WTC11 (cell line): ENCODE measurements around the gene TYRO3.

ENCODE experiments used
- ATF1 ChIP-seq: sonication (generic); formaldehyde crosslinking; IDR thresholded peaks from 2 replicates; pipeline ENCODE4 v1.8.1; 2023; ENCODE audit warnings: mild to moderate bottlenecking, moderate library complexity, missing genetic modification reagents
- ATF2 ChIP-seq: sonication (generic); formaldehyde crosslinking; IDR thresholded peaks from 2 replicates; pipeline ENCODE4 v1.8.1; 2022; ENCODE audit warnings: low read depth, missing genetic modification reagents, borderline replicate concordance
- CBFB ChIP-seq: sonication (generic); formaldehyde crosslinking; IDR thresholded peaks from 2 replicates; pipeline ENCODE4 v1.8.1; 2022; ENCODE audit warnings: mild to moderate bottlenecking, low read depth, missing genetic modification reagents
- JAZF1 ChIP-seq: fragments of 250-450 bp; sonication (Bioruptor Pico); IDR thresholded peaks from 2 replicates; pipeline ENCODE4 v1.9.0; 2021; ENCODE audit warnings: moderate library complexity, mild to moderate bottlenecking, inconsistent platforms
- RELA ChIP-seq: sonication (generic); formaldehyde crosslinking; IDR thresholded peaks from 2 replicates; pipeline ENCODE4 v1.8.1; 2022; ENCODE audit warnings: missing genetic modification reagents, mild to moderate bottlenecking, borderline replicate concordance
- SP1 ChIP-seq: sonication (generic); formaldehyde crosslinking; conservative IDR thresholded peaks from 2 replicates; pipeline ENCODE4 v1.8.1; 2022; ENCODE audit warnings: missing genetic modification reagents
- ZNF317 ChIP-seq: sonication (generic); formaldehyde crosslinking; IDR thresholded peaks from 2 replicates; pipeline ENCODE4 v1.8.1; 2023; ENCODE audit warnings: low read depth, mild to moderate bottlenecking, moderate library complexity, missing genetic modification reagents, borderline replicate concordance
- TF ChIP-seq, protein P1 (sequence below): fragments of 200-600 bp; IDR thresholded peaks from 2 replicates; pipeline ENCODE4 v1.8.0; 2022; ENCODE audit warnings: antibody characterized with exemption
- TF ChIP-seq, protein P2 (sequence below): fragments of 250-450 bp; sonication (Bioruptor Pico); IDR thresholded peaks from 2 replicates; pipeline ENCODE4 v2.1.2; 2022; ENCODE audit warnings: mild to moderate bottlenecking, moderate library complexity
- TF ChIP-seq, protein P3 (sequence below): sonication (generic); formaldehyde crosslinking; IDR thresholded peaks from 2 replicates; pipeline ENCODE4 v1.8.1; 2022; ENCODE audit warnings: low read depth, mild to moderate bottlenecking, moderate library complexity, missing genetic modification reagents, borderline replicate concordance
- TF ChIP-seq, protein P4 (sequence below): sonication (generic); formaldehyde crosslinking; IDR thresholded peaks from 2 replicates; pipeline ENCODE4 v1.8.0; 2022; ENCODE audit warnings: missing genetic modification reagents
- TF ChIP-seq, protein P5 (sequence below): sonication (generic); formaldehyde crosslinking; IDR thresholded peaks from 2 replicates; pipeline ENCODE4 v1.8.0; 2022; ENCODE audit warnings: mild to moderate bottlenecking, missing genetic modification reagents

GRCh38 chr15:41556677-41557076 lies 2.3 kb upstream of the TYRO3 start:
- no peak for TF ChIP-seq ATF2 (CRISPR knock-in tag)
- no peak for TF ChIP-seq ZNF317 (CRISPR knock-in tag)
- TF ChIP-seq JAZF1 (CRISPR knock-in tag) = no peak
- TF ChIP-seq, protein P1, sequence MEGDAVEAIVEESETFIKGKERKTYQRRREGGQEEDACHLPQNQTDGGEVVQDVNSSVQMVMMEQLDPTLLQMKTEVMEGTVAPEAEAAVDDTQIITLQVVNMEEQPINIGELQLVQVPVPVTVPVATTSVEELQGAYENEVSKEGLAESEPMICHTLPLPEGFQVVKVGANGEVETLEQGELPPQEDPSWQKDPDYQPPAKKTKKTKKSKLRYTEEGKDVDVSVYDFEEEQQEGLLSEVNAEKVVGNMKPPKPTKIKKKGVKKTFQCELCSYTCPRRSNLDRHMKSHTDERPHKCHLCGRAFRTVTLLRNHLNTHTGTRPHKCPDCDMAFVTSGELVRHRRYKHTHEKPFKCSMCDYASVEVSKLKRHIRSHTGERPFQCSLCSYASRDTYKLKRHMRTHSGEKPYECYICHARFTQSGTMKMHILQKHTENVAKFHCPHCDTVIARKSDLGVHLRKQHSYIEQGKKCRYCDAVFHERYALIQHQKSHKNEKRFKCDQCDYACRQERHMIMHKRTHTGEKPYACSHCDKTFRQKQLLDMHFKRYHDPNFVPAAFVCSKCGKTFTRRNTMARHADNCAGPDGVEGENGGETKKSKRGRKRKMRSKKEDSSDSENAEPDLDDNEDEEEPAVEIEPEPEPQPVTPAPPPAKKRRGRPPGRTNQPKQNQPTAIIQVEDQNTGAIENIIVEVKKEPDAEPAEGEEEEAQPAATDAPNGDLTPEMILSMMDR = no peak
- no peak for TF ChIP-seq ATF1 (CRISPR knock-in tag)
- TF ChIP-seq, protein P2, sequence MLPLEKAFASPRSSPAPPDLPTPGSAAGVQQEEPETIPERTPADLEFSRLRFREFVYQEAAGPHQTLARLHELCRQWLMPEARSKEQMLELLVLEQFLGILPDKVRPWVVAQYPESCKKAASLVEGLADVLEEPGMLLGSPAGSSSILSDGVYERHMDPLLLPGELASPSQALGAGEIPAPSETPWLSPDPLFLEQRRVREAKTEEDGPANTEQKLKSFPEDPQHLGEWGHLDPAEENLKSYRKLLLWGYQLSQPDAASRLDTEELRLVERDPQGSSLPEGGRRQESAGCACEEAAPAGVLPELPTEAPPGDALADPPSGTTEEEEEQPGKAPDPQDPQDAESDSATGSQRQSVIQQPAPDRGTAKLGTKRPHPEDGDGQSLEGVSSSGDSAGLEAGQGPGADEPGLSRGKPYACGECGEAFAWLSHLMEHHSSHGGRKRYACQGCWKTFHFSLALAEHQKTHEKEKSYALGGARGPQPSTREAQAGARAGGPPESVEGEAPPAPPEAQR (CRISPR knock-in tag) = no peak
- TF ChIP-seq, protein P3, sequence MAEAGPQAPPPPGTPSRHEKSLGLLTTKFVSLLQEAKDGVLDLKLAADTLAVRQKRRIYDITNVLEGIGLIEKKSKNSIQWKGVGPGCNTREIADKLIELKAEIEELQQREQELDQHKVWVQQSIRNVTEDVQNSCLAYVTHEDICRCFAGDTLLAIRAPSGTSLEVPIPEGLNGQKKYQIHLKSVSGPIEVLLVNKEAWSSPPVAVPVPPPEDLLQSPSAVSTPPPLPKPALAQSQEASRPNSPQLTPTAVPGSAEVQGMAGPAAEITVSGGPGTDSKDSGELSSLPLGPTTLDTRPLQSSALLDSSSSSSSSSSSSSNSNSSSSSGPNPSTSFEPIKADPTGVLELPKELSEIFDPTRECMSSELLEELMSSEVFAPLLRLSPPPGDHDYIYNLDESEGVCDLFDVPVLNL (CRISPR knock-in tag) = no peak
- TF ChIP-seq RELA (CRISPR knock-in tag) = no peak
- no peak for TF ChIP-seq SP1 (CRISPR knock-in tag)
- TF ChIP-seq CBFB (CRISPR knock-in tag) = no peak
- TF ChIP-seq, protein P4, sequence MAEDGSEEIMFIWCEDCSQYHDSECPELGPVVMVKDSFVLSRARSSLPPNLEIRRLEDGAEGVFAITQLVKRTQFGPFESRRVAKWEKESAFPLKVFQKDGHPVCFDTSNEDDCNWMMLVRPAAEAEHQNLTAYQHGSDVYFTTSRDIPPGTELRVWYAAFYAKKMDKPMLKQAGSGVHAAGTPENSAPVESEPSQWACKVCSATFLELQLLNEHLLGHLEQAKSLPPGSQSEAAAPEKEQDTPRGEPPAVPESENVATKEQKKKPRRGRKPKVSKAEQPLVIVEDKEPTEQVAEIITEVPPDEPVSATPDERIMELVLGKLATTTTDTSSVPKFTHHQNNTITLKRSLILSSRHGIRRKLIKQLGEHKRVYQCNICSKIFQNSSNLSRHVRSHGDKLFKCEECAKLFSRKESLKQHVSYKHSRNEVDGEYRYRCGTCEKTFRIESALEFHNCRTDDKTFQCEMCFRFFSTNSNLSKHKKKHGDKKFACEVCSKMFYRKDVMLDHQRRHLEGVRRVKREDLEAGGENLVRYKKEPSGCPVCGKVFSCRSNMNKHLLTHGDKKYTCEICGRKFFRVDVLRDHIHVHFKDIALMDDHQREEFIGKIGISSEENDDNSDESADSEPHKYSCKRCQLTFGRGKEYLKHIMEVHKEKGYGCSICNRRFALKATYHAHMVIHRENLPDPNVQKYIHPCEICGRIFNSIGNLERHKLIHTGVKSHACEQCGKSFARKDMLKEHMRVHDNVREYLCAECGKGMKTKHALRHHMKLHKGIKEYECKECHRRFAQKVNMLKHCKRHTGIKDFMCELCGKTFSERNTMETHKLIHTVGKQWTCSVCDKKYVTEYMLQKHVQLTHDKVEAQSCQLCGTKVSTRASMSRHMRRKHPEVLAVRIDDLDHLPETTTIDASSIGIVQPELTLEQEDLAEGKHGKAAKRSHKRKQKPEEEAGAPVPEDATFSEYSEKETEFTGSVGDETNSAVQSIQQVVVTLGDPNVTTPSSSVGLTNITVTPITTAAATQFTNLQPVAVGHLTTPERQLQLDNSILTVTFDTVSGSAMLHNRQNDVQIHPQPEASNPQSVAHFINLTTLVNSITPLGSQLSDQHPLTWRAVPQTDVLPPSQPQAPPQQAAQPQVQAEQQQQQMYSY (CRISPR knock-in tag) = no peak
- TF ChIP-seq, protein P5, sequence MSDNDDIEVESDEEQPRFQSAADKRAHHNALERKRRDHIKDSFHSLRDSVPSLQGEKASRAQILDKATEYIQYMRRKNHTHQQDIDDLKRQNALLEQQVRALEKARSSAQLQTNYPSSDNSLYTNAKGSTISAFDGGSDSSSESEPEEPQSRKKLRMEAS (CRISPR knock-in tag) = no peak
